ENCODE data around the gene SAG. TPM values are rescaled to one million over a fixed set of nuclear protein-coding genes. Genes with fewer than 3 reads are reported as not detected.

Gene SAG
- total and polyA plus RNA-seq, 2 donors (not counting 3 experiments of a cell fraction or from before 2014, with no cell fraction given) = not detected

DNA sequence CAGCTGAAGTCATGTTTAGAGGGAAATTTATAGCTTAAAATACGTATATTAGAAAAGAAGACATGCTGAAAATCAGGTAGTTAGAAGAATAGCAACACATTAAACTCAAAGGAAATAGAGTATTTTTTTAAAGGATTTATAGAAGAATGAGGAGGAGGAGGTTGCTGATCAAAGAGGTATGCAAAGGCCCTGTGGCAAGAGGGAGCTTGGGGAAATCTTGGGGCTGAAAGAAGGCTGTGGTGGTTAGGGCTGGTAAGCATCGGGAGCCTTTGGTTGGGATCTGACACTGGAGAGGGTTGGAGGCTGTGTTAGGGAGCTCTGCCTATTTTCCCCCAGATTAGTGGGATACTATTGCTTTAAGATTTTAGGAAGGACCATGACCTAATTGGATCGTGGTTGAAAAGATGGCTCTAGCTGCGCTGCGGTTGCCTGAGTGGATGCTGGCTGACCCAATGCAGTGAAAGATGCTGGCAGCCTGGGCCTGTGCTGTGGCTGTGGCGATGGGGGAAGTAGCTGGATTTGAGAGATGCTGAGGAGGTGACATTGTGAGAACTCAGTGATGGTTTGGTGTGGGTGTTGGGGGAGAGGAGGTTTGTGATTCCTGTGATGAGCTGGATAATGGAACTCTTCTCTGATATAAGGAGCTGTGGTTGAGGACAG, 58.4 kb downstream of the SAG start:
- FAIRE-seq (no peak), DNase-seq (ENCODE audit: low read depth, low spot score) (no peak)
- H3K27me3 ChIP-seq (ENCODE audit: control insufficient read depth in 2 of 2, insufficient read depth in 2 of 2, low read length in 2 of 2) = no peaks in the 10 kb centered on the region
- POLR2A ChIA-PET = interaction anchor here (0.6 to 1.3 kb wide), 2 partner anchors 22 to 127 kb away, joined by 3 read pairs; no protein-coding TSS in a partner anchor
- H3K36me3 ChIP-seq (ENCODE audit: control insufficient read depth in 2 of 2, extremely low read depth in 1 of 2, insufficient read depth in 2 of 2, low read length in 2 of 2) = no peaks in the 10 kb centered on the region
- H3K79me2 ChIP-seq (ENCODE audit: control insufficient read depth, insufficient read depth, low read length) = no peaks in the 10 kb centered on the region
- BruUV-seq (replicated peaks) = no TSS peak
- H2AFZ ChIP-seq (ENCODE audit: low read depth, low read length) = no peak overlapping the region
- peaks cover 8% of the 10 kb centered on the region for H3K4me1 ChIP-seq (ENCODE audit: control insufficient read depth, extremely low read depth, insufficient read depth, low read length)
- no peak overlapping the region for H3K4me3 ChIP-seq (replicated peaks in 1 of 3; ENCODE audit: insufficient read depth in 1 of 3, low read depth in 1 of 3, low read length in 3 of 3)
- no peak overlapping the region for H3K9ac ChIP-seq (replicated peaks; ENCODE audit: extremely low read depth, insufficient read depth, low read length)
- CTCF ChIA-PET = interaction anchor here (1.0 kb wide), 2 partner anchors 8 to 10 kb away, joined by 3 read pairs; no protein-coding TSS in a partner anchor
- no peak overlapping the region for H3K27ac ChIP-seq (ENCODE audit: insufficient read depth, low read depth, low read length)
- no peaks in the 10 kb centered on the region for H4K20me1 ChIP-seq (replicated peaks; ENCODE audit: control insufficient read depth, extremely low read depth, insufficient read depth, low read length)
- intact Hi-C loops (cut with micrococcal nuclease) = no loop called here
- no peak overlapping the region for H3K4me2 ChIP-seq (ENCODE audit: insufficient read depth, low read length)
- no peaks in the 10 kb centered on the region for H3K9me1 ChIP-seq (replicated peaks; ENCODE audit: control insufficient read depth, extremely low read depth, insufficient read depth, low read length)
- H3K9me3 ChIP-seq (replicated peaks; ENCODE audit: control insufficient read depth, insufficient read depth, low read length) = no peaks in the 10 kb centered on the region
- TF ChIP-seq FOS (IDR thresholded peaks at IDR 0.05; ENCODE audit: borderline replicate concordance, insufficient read depth, low read length) = no peak
- TF ChIP-seq CTCF (IDR thresholded peaks at IDR 0.05; ENCODE audit: extremely low read depth in 1 of 2, insufficient read depth in 1 of 2, low read depth in 1 of 2, low read length in 2 of 2) = no peak
- no peak for TF ChIP-seq EZH2 (IDR thresholded peaks at IDR 0.05; ENCODE audit: borderline replicate concordance, low read depth, low read length, severe bottlenecking)
- TF ChIP-seq JUN (IDR thresholded peaks at IDR 0.05; ENCODE audit: borderline replicate concordance, insufficient read depth, insufficient read length, low read depth) = no peak
- TF ChIP-seq, protein P1, sequence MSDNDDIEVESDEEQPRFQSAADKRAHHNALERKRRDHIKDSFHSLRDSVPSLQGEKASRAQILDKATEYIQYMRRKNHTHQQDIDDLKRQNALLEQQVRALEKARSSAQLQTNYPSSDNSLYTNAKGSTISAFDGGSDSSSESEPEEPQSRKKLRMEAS (IDR thresholded peaks at IDR 0.05; ENCODE audit: insufficient read depth, insufficient read length) = no peak
- TF ChIP-seq POLR2A (IDR thresholded peaks at IDR 0.05; ENCODE audit: low read depth, low read length) = no peak
- dilution Hi-C loops (cut with MboI; ENCODE audit: extremely low pct_ligation_motif_present, low sequenced_read_pairs) = no loop called here
